ENCODE data around the gene NECAB2.

NECAB2 gene

GRCh38 chr16:83932955-83933673, 34.9 kb upstream of the NECAB2 start:
- CTCF ChIA-PET: no interaction called here
- 93% methylated on average over 20 of the region's 25 CpGs for WGBS (ENCODE audit: insufficient coverage)
- no peak for DNase-seq

GRCh38 chr16:83933885-83934683, 34.0 kb upstream of the NECAB2 start:
- ChIA-PET CTCF (no interaction called here), POLR2A (no interaction called here)
- H3K36me3 ChIP-seq (ENCODE audit: control insufficient read depth in 4 of 4, insufficient read depth in 4 of 4, low read length in 3 of 4): no peaks in the 10 kb centered on the region
- H3K4me1 ChIP-seq (ENCODE audit: control extremely low read depth in 1 of 4, control insufficient read depth in 4 of 4, insufficient read depth in 4 of 4, low read length in 3 of 4): no peaks in the 10 kb centered on the region
- 93% methylated on average over 28 of the region's 28 CpGs for WGBS (ENCODE audit: insufficient coverage)
- no peak for DNase-seq
- no peaks in the 10 kb centered on the region for H3K9me3 ChIP-seq (ENCODE audit: control extremely low read depth in 1 of 5, control insufficient read depth in 4 of 5, insufficient read depth in 2 of 5, low read depth in 1 of 5, low read length in 4 of 5)
- no peaks in the 10 kb centered on the region for H3K27me3 ChIP-seq (replicated peaks in 2 of 5; ENCODE audit: control insufficient read depth in 4 of 5, insufficient read depth in 5 of 5, low read length in 4 of 5)
- no peak overlapping the region for H3K27ac ChIP-seq (ENCODE audit: insufficient read depth in 1 of 2, low read depth in 1 of 2, low read length in 2 of 2, poor library complexity in 1 of 2, severe bottlenecking in 2 of 2)
- H3K4me3 ChIP-seq (ENCODE audit: control insufficient read depth in 1 of 7, extremely low read depth in 1 of 7, insufficient read depth in 4 of 7, low read depth in 2 of 7, low read length in 6 of 7): no peak overlapping the region

More at GRCh38 chr16:83932955-83933673, 34.9 kb upstream of the NECAB2 start:
- POLR2A ChIA-PET: no interaction called here
- Histone ChIP-seq H3K27me3 (replicated peaks in 2 of 5; ENCODE audit: control insufficient read depth in 4 of 5, insufficient read depth in 5 of 5, low read length in 4 of 5) (no peaks in the 10 kb centered on the region), H3K27ac (ENCODE audit: insufficient read depth in 1 of 2, low read depth in 1 of 2, low read length in 2 of 2, poor library complexity in 1 of 2, severe bottlenecking in 2 of 2) (no peak overlapping the region), H3K4me1 (ENCODE audit: control extremely low read depth in 1 of 4, control insufficient read depth in 4 of 4, insufficient read depth in 4 of 4, low read length in 3 of 4) (no peaks in the 10 kb centered on the region), H3K36me3 (ENCODE audit: control insufficient read depth in 4 of 4, insufficient read depth in 4 of 4, low read length in 3 of 4) (peaks cover 0 to 2% (median 0%) of the 10 kb centered on the region in 4 experiments), H3K9me3 (ENCODE audit: control extremely low read depth in 1 of 5, control insufficient read depth in 4 of 5, insufficient read depth in 2 of 5, low read depth in 1 of 5, low read length in 4 of 5) (no peaks in the 10 kb centered on the region), H3K4me3 (ENCODE audit: control insufficient read depth in 1 of 7, extremely low read depth in 1 of 7, insufficient read depth in 4 of 7, low read depth in 2 of 7, low read length in 6 of 7) (no peak overlapping the region)

- no peaks in the 10 kb centered on the region for H3K36me3 ChIP-seq (ENCODE audit: control insufficient read depth in 4 of 4, insufficient read depth in 4 of 4, low read length in 3 of 4)
- H3K4me1 ChIP-seq (ENCODE audit: control extremely low read depth in 1 of 4, control insufficient read depth in 4 of 4, insufficient read depth in 4 of 4, low read length in 3 of 4): no peaks in the 10 kb centered on the region
- ChIA-PET CTCF (no interaction called here), POLR2A (no interaction called here)
- H3K27me3 ChIP-seq (replicated peaks in 2 of 5; ENCODE audit: control insufficient read depth in 4 of 5, insufficient read depth in 5 of 5, low read length in 4 of 5): no peaks in the 10 kb centered on the region
- no peaks in the 10 kb centered on the region for H3K9me3 ChIP-seq (ENCODE audit: control extremely low read depth in 1 of 5, control insufficient read depth in 4 of 5, insufficient read depth in 2 of 5, low read depth in 1 of 5, low read length in 4 of 5)
- DNase-seq: no peak
- H3K27ac ChIP-seq (ENCODE audit: insufficient read depth in 1 of 2, low read depth in 1 of 2, low read length in 2 of 2, poor library complexity in 1 of 2, severe bottlenecking in 2 of 2): no peak overlapping the region
- WGBS (ENCODE audit: insufficient coverage): 88% methylated on average over 12 of the region's 12 CpGs
- H3K4me3 ChIP-seq (ENCODE audit: control insufficient read depth in 1 of 7, extremely low read depth in 1 of 7, insufficient read depth in 4 of 7, low read depth in 2 of 7, low read length in 6 of 7): no peak overlapping the region
Measured at GRCh38 chr16:83934684-83934977, 33.4 kb upstream of the NECAB2 start.

GRCh38 chr16:83935005-83935857, 32.8 kb upstream of the NECAB2 start:
- 95% methylated on average over 20 of the region's 30 CpGs for WGBS (ENCODE audit: insufficient coverage)

GRCh38 chr16:83935858-83936255, 32.2 kb upstream of the NECAB2 start:
- H3K9me3 ChIP-seq (ENCODE audit: control extremely low read depth in 1 of 5, control insufficient read depth in 4 of 5, insufficient read depth in 2 of 5, low read depth in 1 of 5, low read length in 4 of 5): no peaks in the 10 kb centered on the region
- no peak overlapping the region for H3K4me3 ChIP-seq (ENCODE audit: control insufficient read depth in 1 of 7, extremely low read depth in 1 of 7, insufficient read depth in 4 of 7, low read depth in 2 of 7, low read length in 6 of 7)
- H3K4me1 ChIP-seq (ENCODE audit: control extremely low read depth in 1 of 4, control insufficient read depth in 4 of 4, insufficient read depth in 4 of 4, low read length in 3 of 4): no peaks in the 10 kb centered on the region
- DNase-seq: no peak
- no peak overlapping the region for H3K27ac ChIP-seq (ENCODE audit: insufficient read depth in 1 of 2, low read depth in 1 of 2, low read length in 2 of 2, poor library complexity in 1 of 2, severe bottlenecking in 2 of 2)
- H3K36me3 ChIP-seq (ENCODE audit: control insufficient read depth in 4 of 4, insufficient read depth in 4 of 4, low read length in 3 of 4): no peaks in the 10 kb centered on the region
- 94% methylated on average over 7 of the region's 10 CpGs for WGBS (ENCODE audit: insufficient coverage)
- POLR2A ChIA-PET: no interaction called here
- H3K27me3 ChIP-seq (replicated peaks in 2 of 5; ENCODE audit: control insufficient read depth in 4 of 5, insufficient read depth in 5 of 5, low read length in 4 of 5): no peaks in the 10 kb centered on the region
- CTCF ChIA-PET: interaction anchor here (2.4 kb wide), 1 partner anchor 9 kb away, joined by 9 read pairs; no protein-coding TSS in a partner anchor

More at GRCh38 chr16:83935005-83935857, 32.8 kb upstream of the NECAB2 start:
- CTCF ChIA-PET: interaction anchor here (2.4 kb wide), 1 partner anchor 9 kb away, joined by 9 read pairs; no protein-coding TSS in a partner anchor
- no peaks in the 10 kb centered on the region for H3K4me1 ChIP-seq (ENCODE audit: control extremely low read depth in 1 of 4, control insufficient read depth in 4 of 4, insufficient read depth in 4 of 4, low read length in 3 of 4)
- no peaks in the 10 kb centered on the region for H3K36me3 ChIP-seq (ENCODE audit: control insufficient read depth in 4 of 4, insufficient read depth in 4 of 4, low read length in 3 of 4)
- POLR2A ChIA-PET: no interaction called here
- no peaks in the 10 kb centered on the region for H3K27me3 ChIP-seq (replicated peaks in 2 of 5; ENCODE audit: control insufficient read depth in 4 of 5, insufficient read depth in 5 of 5, low read length in 4 of 5)
- no peaks in the 10 kb centered on the region for H3K9me3 ChIP-seq (ENCODE audit: control extremely low read depth in 1 of 5, control insufficient read depth in 4 of 5, insufficient read depth in 2 of 5, low read depth in 1 of 5, low read length in 4 of 5)
- DNase-seq: no peak
- H3K4me3 ChIP-seq (ENCODE audit: control insufficient read depth in 1 of 7, extremely low read depth in 1 of 7, insufficient read depth in 4 of 7, low read depth in 2 of 7, low read length in 6 of 7): no peak overlapping the region
- no peak overlapping the region for H3K27ac ChIP-seq (ENCODE audit: insufficient read depth in 1 of 2, low read depth in 1 of 2, low read length in 2 of 2, poor library complexity in 1 of 2, severe bottlenecking in 2 of 2)

- CTCF ChIA-PET: interaction anchor here (2.4 kb wide), 1 partner anchor 10 kb away, joined by 9 read pairs; no protein-coding TSS in a partner anchor
- POLR2A ChIA-PET: no interaction called here
- H3K9me3 ChIP-seq (ENCODE audit: control extremely low read depth in 1 of 5, control insufficient read depth in 4 of 5, insufficient read depth in 2 of 5, low read depth in 1 of 5, low read length in 4 of 5): no peaks in the 10 kb centered on the region
- no peak for DNase-seq
- H3K27me3 ChIP-seq (replicated peaks in 2 of 5; ENCODE audit: control insufficient read depth in 4 of 5, insufficient read depth in 5 of 5, low read length in 4 of 5): no peaks in the 10 kb centered on the region
- no peak overlapping the region for H3K4me3 ChIP-seq (ENCODE audit: control insufficient read depth in 1 of 7, extremely low read depth in 1 of 7, insufficient read depth in 4 of 7, low read depth in 2 of 7, low read length in 6 of 7)
- 96% methylated on average over 19 of the region's 19 CpGs for WGBS (ENCODE audit: insufficient coverage)
- no peak overlapping the region for H3K27ac ChIP-seq (ENCODE audit: insufficient read depth in 1 of 2, low read depth in 1 of 2, low read length in 2 of 2, poor library complexity in 1 of 2, severe bottlenecking in 2 of 2)
- H3K4me1 ChIP-seq (ENCODE audit: control extremely low read depth in 1 of 4, control insufficient read depth in 4 of 4, insufficient read depth in 4 of 4, low read length in 3 of 4): no peaks in the 10 kb centered on the region
- no peaks in the 10 kb centered on the region for H3K36me3 ChIP-seq (ENCODE audit: control insufficient read depth in 4 of 4, insufficient read depth in 4 of 4, low read length in 3 of 4)
Measured at GRCh38 chr16:83936581-83937165, 31.4 kb upstream of the NECAB2 start.
